Muscle layer of colon (tissue), 2 donors: ENCODE data around the gene BTBD9.

ENCODE experiments used
- H3K27ac ChIP-seq: one replicate; pipeline ENCODE4 v1.7.0; 2013; ENCODE audit warnings: low read depth, mild to moderate bottlenecking, low read length, moderate library complexity
- H3K27me3 ChIP-seq, 2 donors: one replicate each; pipeline ENCODE4 v1.7.0; 2013; ENCODE audit warnings: low read length in 2 of 2, mild to moderate bottlenecking in 2 of 2; ENCODE audit not compliant: insufficient read depth in 2 of 2, control insufficient read depth in 1 of 2
- H3K36me3 ChIP-seq: one replicate; pipeline ENCODE4 v1.7.0; 2013; ENCODE audit warnings: mild to moderate bottlenecking, low read length; ENCODE audit not compliant: insufficient read depth
- H3K4me1 ChIP-seq: one replicate; pipeline ENCODE4 v1.7.0; 2013; ENCODE audit warnings: mild to moderate bottlenecking, low read length; ENCODE audit not compliant: insufficient read depth
- H3K4me3 ChIP-seq, 2 donors: one replicate each; pipeline ENCODE4 v1.7.0; 2013; ENCODE audit warnings: low read length in 2 of 2, low read depth in 1 of 2, mild to moderate bottlenecking in 1 of 2, moderate library complexity in 1 of 2
- H3K9ac ChIP-seq: one replicate; pipeline ENCODE4 v1.7.0; 2013; ENCODE audit warnings: low read length
- H3K9me3 ChIP-seq: one replicate; pipeline ENCODE4 v1.7.0; 2013; ENCODE audit warnings: mild to moderate bottlenecking, low read length
- donor health status: abdominal sarcoma.
- donor health status: Adenocarcinoma of cecum.

BTBD9 gene

GRCh38 chr6:38370653-38371601 is 268.8 kb downstream of the BTBD9 start:
- Histone ChIP-seq H3K27ac (no peak overlapping the region), H3K9me3 (no peaks in the 10 kb centered on the region), H3K36me3 (no peaks in the 10 kb centered on the region), H3K27me3 (no peaks in the 10 kb centered on the region), H3K4me1 (peaks cover 17% of the 10 kb centered on the region), H3K4me3 (peak overlapping the region in 1 of 2 donors; percentile 1), H3K9ac (no peak overlapping the region)

GRCh38 chr6:38367231-38367630 is 272.5 kb downstream of the BTBD9 start:
- no peaks in the 10 kb centered on the region for H3K27me3 ChIP-seq
- no peaks in the 10 kb centered on the region for H3K36me3 ChIP-seq
- no peak overlapping the region for H3K4me3 ChIP-seq
- no peak overlapping the region for H3K27ac ChIP-seq
- H3K9me3 ChIP-seq, result no peaks in the 10 kb centered on the region
- peaks cover 17% of the 10 kb centered on the region for H3K4me1 ChIP-seq
- H3K9ac ChIP-seq, result no peak overlapping the region

- Histone ChIP-seq H3K27me3 (no peaks in the 10 kb centered on the region), H3K9me3 (no peaks in the 10 kb centered on the region), H3K27ac (no peak overlapping the region)
Observed at GRCh38 chr6:38366234-38366633, 273.5 kb downstream of the BTBD9 start.

DNA sequence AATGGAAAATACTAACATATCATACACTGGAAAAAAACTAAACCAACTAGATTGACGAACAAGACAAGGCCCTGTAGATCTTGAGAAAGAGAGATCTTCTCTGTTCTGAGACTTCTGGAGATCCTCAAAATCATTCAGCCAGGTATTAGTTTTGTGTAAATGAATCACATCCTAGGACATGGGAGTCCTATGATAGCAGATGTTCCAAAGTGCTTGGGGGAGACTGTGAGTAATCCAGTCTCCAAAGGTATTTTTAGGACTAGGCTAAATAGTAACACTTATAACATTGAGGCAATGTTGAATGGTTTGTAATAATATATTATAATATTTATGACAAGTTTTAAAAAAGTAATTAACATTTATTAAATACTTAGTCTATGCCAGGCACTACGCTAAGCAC is 275.0 kb downstream of the BTBD9 start:
- no peak overlapping the region for H3K9ac ChIP-seq
- no peak overlapping the region for H3K27ac ChIP-seq
- peaks cover 2% of the 10 kb centered on the region for H3K4me1 ChIP-seq
- H3K36me3 ChIP-seq, result no peaks in the 10 kb centered on the region
- no peaks in the 10 kb centered on the region for H3K9me3 ChIP-seq
- H3K4me3 ChIP-seq, result no peak overlapping the region
- no peaks in the 10 kb centered on the region for H3K27me3 ChIP-seq

More at GRCh38 chr6:38366234-38366633, 273.5 kb downstream of the BTBD9 start:
- H3K4me3 ChIP-seq, result no peak overlapping the region
- H3K4me1 ChIP-seq, result peaks cover 13% of the 10 kb centered on the region
- no peaks in the 10 kb centered on the region for H3K36me3 ChIP-seq
- H3K9ac ChIP-seq, result no peak overlapping the region

GRCh38 chr6:38364127-38364526 is 275.6 kb downstream of the BTBD9 start:
- no peaks in the 10 kb centered on the region for H3K4me1 ChIP-seq
- H3K9me3 ChIP-seq, result no peaks in the 10 kb centered on the region
- no peak overlapping the region for H3K27ac ChIP-seq
- H3K27me3 ChIP-seq, result no peaks in the 10 kb centered on the region
- H3K9ac ChIP-seq, result no peak overlapping the region
- H3K4me3 ChIP-seq, result no peak overlapping the region
- no peaks in the 10 kb centered on the region for H3K36me3 ChIP-seq

DNA sequence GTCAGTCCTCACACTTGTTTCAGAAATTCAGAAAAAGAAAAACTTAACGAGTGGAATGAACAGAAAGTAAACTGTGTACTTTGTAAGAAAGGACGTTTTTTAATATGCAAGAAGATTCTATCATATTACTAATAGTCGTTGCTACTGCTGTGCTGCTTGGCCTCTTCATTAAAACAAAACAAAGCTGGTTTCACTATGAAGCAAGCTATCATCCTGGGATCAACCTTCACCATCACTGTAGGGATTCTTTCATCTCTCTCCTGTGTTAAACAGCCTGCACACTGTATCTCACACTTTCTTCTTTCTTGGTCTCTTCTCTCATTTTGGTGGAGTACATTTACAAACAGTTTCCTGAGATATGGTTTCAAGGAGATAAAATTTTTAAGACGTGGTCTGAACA is 284.2 kb downstream of the BTBD9 start:
- no peak overlapping the region for H3K4me3 ChIP-seq
- no peaks in the 10 kb centered on the region for H3K36me3 ChIP-seq
- H3K27ac ChIP-seq, result no peak overlapping the region
- no peak overlapping the region for H3K9ac ChIP-seq
- peaks cover 7% of the 10 kb centered on the region for H3K4me1 ChIP-seq
- H3K27me3 ChIP-seq, result no peaks in the 10 kb centered on the region
- no peaks in the 10 kb centered on the region for H3K9me3 ChIP-seq

DNA sequence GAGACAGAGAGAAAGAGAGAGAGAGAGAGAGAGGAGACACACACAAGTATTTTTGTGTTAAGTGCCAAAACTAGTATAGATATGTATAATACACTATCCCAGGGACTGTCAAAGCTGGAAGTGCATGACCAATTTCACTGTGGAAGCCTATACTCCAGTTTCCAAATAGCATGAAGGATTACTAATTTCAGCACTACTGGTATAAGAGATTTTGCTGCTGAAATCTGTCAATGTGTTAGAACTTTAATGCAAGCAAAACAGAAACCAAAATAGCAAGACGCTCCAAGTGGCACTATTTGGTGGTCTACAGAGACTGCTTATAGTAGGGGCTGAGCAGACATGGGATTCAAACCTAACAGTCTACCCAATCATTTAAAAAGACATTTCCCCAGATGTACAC is 284.8 kb downstream of the BTBD9 start:
- H3K36me3 ChIP-seq, result no peaks in the 10 kb centered on the region

GRCh38 chr6:38354037-38354381 is 285.7 kb downstream of the BTBD9 start:
- H3K4me3 ChIP-seq, result no peak overlapping the region
- H3K9me3 ChIP-seq, result no peaks in the 10 kb centered on the region
- H3K36me3 ChIP-seq, result no peaks in the 10 kb centered on the region
- peaks cover 17% of the 10 kb centered on the region for H3K4me1 ChIP-seq
- H3K27ac ChIP-seq, result no peak overlapping the region
- H3K9ac ChIP-seq, result no peak overlapping the region
- H3K27me3 ChIP-seq, result no peaks in the 10 kb centered on the region

More for the DNA sequence above, 284.8 kb downstream of the BTBD9 start:
- no peak overlapping the region for H3K9ac ChIP-seq
- H3K27ac ChIP-seq, result no peak overlapping the region
- H3K4me3 ChIP-seq, result no peak overlapping the region
- H3K27me3 ChIP-seq, result no peaks in the 10 kb centered on the region
- H3K9me3 ChIP-seq, result no peaks in the 10 kb centered on the region
- peaks cover 13% of the 10 kb centered on the region for H3K4me1 ChIP-seq

DNA sequence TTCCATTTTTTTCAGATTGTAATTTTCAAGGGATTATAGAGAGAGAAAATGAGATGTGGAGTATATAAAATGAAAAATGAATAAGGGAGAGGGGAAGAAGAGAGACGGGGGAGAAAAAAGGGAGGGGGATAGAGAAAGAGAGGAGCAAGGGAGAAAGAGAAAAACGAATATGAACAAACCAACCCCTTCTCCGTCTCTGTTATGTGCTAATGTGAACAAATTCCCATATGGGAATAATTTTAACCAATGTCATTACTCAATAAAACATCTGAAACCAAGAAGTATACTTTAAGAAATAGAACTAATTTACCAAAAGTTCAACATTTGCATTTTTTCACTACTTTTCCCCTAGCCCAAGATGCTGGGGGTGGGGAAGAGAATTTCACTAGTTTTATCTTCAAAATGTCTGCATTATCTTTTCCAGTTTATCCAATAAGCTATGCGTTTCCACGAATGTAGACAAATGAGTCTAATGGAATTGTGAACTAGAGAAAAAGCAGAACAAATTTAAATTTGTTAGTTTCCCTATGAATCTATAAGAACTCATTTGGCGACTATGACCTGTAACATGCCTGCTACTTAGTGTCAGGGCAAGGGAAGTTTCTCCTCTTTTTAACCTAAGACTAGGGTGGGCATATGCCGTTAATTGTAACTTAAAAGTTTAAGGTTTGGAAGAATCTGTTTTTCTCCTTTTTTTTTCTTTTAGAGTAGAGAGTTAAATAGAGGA is 286.3 kb downstream of the BTBD9 start:
- no peak overlapping the region for H3K27ac ChIP-seq
- H3K27me3 ChIP-seq, result no peaks in the 10 kb centered on the region
- H3K9ac ChIP-seq, result no peak overlapping the region
- H3K4me3 ChIP-seq, result no peak overlapping the region
- peaks cover 17% of the 10 kb centered on the region for H3K4me1 ChIP-seq
- H3K9me3 ChIP-seq, result no peaks in the 10 kb centered on the region
- no peaks in the 10 kb centered on the region for H3K36me3 ChIP-seq

DNA sequence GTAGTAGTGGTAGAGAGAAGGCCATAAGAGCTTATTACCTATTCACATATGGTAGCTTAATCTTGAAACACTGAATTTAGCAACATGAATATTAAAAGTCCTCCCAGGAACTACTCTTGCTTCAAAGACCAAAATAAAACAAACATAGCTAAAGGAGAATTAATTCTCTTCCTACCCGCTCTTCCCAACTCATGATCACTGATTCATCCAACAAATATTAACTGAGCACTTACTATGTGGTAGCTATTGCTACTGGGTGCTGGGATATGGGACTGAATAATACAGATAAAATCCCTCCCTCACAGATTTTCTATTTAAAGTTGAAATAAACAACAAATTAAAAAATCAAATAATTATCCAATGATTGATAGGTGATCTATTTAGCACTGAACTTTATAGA is 287.1 kb downstream of the BTBD9 start:
- H3K27ac ChIP-seq, result no peak overlapping the region
- H3K27me3 ChIP-seq, result no peaks in the 10 kb centered on the region
- H3K9ac ChIP-seq, result no peak overlapping the region
- no peaks in the 10 kb centered on the region for H3K36me3 ChIP-seq
- H3K4me1 ChIP-seq, result peaks cover 17% of the 10 kb centered on the region
- H3K4me3 ChIP-seq, result no peak overlapping the region
- no peaks in the 10 kb centered on the region for H3K9me3 ChIP-seq

DNA sequence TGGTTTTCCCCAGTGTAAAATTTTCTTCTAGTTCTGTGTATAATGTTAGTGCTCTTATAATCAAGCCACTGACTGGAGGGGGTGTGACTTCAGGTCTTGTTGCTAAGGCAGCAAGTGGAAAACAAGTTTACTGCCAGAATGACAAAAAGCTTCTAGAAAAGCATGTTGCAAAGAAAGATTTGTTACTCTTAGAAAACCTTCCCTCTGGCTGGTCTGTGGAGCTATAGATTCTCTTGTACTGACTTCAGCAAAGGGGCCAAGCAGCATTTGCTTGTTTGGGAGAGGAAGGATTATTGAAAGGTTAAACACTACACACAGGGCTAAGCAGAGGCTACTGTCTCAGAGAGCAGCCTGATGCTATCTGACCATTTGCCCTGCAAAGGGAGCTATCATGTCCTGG is 288.8 kb downstream of the BTBD9 start:
- Histone ChIP-seq H3K4me3 (no peak overlapping the region), H3K27me3 (no peaks in the 10 kb centered on the region), H3K4me1 (peaks cover 17% of the 10 kb centered on the region), H3K36me3 (no peaks in the 10 kb centered on the region), H3K9me3 (no peaks in the 10 kb centered on the region), H3K9ac (no peak overlapping the region), H3K27ac (no peak overlapping the region)
